Putamen (tissue), 1 donor: Measurements from ENCODE around the gene RPL18A.

Experiments used
- DNase-seq: peaks from one replicate; pipeline ENCODE4 v3.0.0-alpha.2; 2016; ENCODE audit warnings: low spot score

RPL18A gene

GRCh38 chr19:17859533-17860330 is at the start of gene RPL18A:
RPL18A (plus strand) TSS chr19:17859910; CDS start chr19:17859957, 47 bp downstream.
- DNase-seq: peak; percentile 100

DNA sequence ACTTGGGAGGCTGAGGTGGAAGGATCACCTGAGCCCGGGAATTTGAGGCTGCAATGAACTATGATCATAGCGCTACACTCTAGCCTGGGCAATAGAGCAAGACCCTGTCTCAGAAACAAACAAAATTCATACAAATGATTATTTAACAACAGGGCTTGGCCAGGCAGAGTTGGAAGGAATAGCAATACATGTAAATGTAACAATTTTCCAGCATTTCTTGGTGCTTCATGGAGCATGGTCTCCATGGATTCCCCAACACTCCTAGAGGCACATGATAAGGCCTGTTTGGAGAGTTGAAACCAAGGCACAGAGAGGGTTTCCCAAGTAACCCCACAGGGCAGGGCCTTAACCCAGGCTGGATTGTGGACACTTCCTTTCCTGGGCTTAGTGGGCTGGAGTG is 48.6 kb upstream of the RPL18A start:
- DNase-seq: no peak

- no peak for DNase-seq
Observed at GRCh38 chr19:17811681-17812080, 48.0 kb upstream of the RPL18A start.

DNA sequence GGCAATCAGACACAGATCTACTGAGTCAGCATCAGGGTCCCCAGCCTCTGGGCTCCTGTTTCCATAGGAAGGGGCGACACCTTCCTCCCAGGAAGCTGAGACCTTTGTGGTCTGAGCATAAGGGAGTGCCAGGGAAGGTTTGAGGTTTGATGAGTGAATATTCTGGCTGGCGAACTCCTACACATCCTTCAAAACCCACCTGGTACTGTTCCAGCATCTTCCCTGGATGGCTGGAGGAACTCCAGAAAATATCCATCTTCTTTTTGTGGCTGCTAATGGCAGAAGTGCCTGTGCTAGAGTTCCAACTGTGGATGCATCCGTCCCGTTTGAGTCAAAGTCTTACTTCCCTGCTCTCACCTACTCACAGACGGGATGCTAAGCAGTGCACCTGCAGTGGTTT is 47.6 kb upstream of the RPL18A start:
- DNase-seq: no peak

- no peak for DNase-seq
Observed at GRCh38 chr19:17817668-17818363, 41.9 kb upstream of the RPL18A start.

DNA sequence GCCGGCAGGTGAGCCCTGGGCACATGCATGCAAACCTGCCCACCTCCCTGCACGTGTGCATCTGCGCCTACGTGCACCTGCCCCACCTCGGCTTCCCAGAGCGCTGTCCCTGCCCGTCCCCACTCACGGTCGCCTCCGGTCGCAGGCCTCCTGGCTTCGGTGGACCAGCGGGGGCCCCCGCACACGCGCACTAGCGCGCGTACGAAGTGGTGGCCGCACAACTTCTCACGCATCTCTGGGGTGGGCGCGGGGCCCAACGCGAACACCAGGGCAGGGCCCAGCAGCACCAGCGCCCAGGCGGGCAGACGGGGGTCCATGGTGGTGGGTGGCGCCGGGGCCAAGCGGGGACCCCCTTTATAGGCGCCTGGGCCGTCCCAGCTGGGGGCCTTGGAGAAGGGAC is 38.5 kb upstream of the RPL18A start, which contains the start of gene INSL3:
Gene INSL3 (minus strand): TSS at position 330 of the 400 bp plus-strand sequence. CDS start 13 bp downstream, at position 317.
- DNase-seq: no peak

- DNase-seq: no peak
Observed at GRCh38 chr19:17824339-17824738, 35.4 kb upstream of the RPL18A start.

DNA sequence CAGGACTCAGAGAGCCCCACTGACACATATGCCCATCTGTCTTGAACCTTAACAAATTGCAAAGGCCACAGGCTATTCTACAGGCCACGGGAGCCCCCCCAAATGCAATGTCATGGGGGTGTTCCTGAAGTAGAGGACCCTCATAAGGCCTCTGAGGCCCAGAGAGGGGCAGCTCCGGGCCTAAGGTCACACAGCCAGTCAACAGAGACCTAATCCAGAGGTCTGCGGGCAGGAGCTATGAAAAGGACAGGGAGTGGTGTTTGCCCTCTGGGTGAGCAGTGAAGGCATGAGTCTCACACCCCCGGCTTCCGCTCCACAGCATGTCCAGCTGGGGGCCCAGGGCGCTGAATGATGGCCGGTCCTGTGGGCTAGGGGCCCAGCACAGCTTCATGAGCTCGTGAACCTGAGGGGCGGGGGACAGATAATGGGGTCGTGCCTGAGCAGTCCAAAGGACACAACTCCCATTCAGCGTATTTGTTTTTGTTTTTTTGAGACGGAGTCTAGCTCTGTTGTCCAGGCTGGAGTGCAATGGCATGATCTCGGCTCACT is 33.1 kb upstream of the RPL18A start:
- no peak for DNase-seq

- DNase-seq: peak; percentile 17
Observed at GRCh38 chr19:17829855-17830566, 29.7 kb upstream of the RPL18A start.

DNA sequence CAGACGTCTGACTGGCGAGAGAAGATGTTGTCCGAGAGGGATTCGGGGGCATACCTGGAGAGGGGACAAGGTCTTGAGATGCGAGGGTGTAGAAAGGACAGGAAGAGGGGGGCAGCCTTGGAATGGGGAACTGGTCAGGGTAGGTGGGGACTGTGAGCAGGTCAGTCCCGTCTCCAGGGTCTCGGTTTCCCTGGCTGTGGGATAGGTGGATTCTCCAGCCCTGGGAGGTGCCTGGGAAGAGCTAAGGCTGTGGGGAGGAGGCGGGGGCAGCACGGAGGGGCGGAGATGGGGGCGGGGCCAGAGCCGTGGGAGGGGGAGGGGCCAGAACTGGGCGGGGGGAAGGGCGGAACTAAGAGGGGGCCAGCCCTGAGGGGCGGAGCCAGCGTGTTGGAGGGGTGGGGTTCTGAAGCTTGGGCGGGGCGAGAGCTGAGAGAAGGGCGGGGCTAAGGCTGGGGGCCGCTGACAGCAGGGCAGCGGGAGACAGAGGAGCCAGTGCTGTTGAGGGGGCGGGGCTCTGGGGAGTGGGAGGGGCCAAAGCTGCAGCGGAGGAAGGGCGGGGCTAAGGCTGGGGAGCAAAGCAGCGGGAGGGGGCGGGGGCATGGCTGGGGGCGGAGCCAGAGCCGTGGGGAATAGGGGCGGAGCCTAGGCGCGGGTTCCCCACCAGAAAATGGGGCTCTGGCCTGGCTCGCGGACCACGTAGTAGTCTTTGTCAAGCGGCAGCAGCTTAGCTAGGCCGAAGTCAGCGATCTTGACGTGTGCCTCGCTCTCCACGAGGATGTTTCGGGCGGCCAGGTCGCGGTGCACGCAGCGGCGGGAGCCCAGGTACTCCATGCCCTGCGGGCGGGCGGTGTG is 28.9 kb upstream of the RPL18A start:
- DNase-seq: peak; percentile 79

DNA sequence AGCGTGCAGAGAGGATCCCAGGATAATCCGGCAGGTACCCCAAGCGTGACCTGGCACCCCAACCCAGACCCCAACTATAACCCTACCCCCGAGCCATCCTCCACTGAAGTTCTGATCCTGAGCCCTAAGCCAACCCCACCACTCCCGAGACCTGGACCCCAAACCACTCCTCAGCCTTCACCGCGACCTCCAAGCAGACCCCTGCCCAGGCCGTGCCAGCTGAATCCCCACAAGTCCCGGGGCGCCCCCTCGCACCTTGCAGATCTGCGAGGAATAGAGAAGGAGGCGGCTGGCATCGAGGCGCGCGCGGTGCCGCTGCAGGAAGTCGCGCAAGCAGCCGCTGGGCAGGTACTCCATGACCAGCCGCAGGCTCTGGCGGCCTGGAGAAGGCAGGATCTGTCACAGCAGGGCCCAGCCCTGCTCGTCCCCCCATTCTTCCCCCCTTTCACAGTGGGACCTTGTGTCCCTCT is 28.3 kb upstream of the RPL18A start:
- no peak for DNase-seq

GRCh38 chr19:17832443-17833208 is 27.1 kb upstream of the RPL18A start:
- DNase-seq: no peak

DNA sequence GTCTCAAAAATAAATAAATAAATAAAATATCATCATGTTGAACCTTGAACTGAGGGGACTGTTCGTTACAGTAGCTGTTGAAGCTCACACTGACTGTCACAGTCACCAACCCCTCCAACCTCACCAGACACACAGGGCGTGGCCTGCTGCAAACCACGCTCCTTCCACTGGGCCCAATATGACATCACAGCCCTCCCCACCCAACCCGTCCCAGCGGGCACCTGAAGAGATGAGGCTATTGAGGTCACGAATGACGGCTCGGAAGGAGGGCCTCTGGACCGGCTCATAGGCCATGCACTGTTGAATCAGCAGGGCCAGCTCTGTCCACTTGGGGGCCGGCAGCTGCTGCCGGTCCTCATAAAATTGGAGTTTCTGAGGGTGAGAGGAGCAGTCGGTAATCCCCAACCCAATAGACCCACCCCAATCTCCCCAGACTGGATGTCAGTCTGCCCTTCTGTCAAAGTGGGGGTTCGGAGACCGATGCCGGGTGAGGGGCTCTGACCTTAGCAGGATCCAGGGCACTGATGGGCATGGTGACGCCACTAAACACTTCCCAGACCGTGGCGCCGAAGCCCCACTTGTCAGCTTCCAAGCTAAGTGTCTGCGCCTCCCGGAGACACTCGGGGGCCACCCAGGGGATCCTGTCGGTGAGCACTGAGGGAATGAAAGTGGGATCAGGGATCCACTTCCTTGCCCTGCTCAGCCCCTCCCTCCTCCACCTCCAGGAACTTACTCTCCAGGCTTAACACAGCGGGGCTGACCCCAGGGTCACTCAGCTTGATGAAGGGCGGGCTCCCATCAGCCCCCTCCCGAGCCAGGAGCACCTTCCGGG is 25.1 kb upstream of the RPL18A start:
- no peak for DNase-seq

DNA sequence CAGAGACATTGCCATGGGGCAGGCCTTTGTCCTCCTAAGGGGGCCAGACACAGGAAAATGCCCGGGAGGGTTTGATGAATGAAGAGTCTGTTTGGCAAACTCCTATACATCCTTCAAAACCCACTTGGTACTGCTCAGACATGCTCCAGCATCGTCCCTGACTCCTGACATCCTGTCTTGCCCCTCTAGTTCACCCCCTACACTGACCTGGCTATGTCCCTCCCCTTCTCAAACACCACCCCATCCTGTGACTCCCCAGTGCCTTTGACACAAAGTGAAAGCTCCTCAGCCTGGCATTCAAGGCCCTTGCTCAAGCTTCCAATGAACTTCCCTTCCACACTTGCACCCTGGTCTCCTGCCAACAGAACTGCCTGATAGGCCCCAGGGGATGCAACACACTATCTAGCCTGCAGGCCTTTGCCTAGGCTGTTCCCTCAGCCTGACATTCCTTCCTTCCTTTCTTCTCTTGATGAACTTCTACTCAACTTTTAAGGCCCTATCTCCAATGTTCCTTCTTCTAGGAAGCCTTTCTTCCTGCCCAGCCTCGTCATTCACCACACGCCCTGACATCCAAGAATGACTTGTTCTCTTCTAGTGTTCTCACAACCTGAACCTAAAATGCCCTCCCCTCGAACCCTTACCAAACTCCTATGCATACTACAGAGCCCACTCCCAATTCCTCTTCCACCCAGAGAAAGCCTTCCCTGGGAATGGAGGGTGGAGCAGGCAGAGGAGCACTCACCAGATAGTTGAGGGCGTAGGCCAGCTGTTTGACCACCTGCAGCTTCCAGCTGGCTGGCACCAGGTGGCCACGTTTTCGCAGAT is 24.3 kb upstream of the RPL18A start:
- DNase-seq: no peak

GRCh38 chr19:17836530-17836929 is 23.2 kb upstream of the RPL18A start:
- DNase-seq: no peak

GRCh38 chr19:17837972-17838371 is 21.7 kb upstream of the RPL18A start:
- DNase-seq: no peak

DNA sequence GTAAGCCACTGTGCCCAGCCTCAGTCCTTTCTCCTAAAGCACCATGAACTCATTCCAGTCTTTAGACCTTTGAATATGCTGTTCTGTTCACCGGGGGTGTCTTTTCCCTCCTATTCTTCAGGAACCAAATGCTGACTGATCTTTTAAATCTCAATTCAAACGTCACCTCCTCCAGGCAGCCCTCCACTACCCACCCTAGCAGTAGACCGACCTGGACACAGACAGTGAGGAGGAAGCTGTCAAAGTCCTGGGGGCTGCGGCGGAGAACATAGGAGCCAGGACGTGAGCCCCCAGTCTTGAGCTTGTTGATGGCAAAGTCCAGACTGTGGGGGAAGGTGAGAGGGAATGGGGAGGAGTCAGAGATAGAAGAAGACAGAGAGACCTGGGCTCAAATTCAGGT is 19.7 kb upstream of the RPL18A start:
- no peak for DNase-seq

- no peak for DNase-seq
Observed at GRCh38 chr19:17841371-17841809, 18.3 kb upstream of the RPL18A start.
